Tongue (tissue), 2 donors: ENCODE results near the gene KRTAP1-5. TPM values are rescaled to one million over a fixed set of nuclear protein-coding genes. Genes with fewer than 3 reads are reported as not detected.
"Not testable (repeated sequence)": the region's sequence is repeated elsewhere in the genome, so short reads cannot be mapped to it uniquely, and the experiment has no call there.

Experiments
- DNase-seq: peaks from one replicate; pipeline ENCODE4 v3.0.0-alpha.2; 2015
- total RNA-seq: library from RNA; depleted of rRNA; stranded (reverse); fragments of >200 nt; gene quantifications from one replicate; pipeline ENCODE4 v1.2.3, GENCODE V29; 2014

The KRTAP1-5 gene, protein sequence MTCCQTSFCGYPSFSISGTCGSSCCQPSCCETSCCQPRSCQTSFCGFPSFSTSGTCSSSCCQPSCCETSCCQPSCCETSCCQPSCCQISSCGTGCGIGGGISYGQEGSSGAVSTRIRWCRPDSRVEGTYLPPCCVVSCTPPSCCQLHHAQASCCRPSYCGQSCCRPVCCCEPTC
- total RNA-seq, result not detected

DNA sequence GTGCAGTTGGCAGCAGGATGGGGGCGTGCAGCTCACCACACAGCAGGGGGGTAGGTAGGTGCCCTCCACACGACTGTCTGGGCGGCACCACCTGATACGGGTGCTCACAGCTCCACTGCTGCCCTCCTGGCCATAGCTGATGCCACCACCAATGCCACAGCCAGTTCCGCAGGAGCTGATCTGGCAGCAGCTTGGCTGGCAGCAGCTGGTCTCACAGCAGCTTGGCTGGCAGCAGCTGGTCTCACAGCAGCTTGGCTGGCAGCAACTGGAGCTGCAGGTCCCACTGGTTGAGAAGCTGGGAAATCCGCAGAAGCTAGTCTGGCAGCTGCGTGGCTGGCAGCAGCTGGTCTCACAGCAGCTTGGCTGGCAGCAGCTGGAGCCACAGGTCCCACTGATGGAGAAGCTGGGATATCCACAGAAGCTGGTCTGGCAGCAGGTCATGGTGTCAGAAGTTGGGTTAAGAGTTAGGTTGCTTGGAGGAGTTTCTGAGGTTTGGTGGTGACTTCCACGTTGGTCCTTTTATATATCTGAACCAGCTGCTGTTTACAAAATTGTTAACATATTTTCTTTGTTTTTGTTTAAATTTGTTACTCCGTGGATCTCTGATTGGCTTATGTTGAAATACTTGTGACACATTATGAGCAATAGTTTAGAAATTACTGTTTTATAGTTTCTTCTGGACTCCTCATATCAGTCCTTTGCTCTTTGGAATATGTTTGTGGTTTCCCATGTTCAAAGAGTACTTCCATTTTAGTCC, at the start of gene KRTAP1-5:
Gene KRTAP1-5, minus strand, starts transcription at position 494 of the 757 bp plus-strand sequence. Its CDS starts 53 bp downstream, at position 441.
- DNase-seq, result peak; percentile 77

- DNase-seq, result no peak
Measured at GRCh38 chr17:41076788-41077187, 49.8 kb upstream of the KRTAP1-5 start.

- DNase-seq, result no peak
Measured at GRCh38 chr17:41073676-41074075, 46.7 kb upstream of the KRTAP1-5 start.

- DNase-seq, result peak; percentile 66
Measured at GRCh38 chr17:41071606-41072360, 44.8 kb upstream of the KRTAP1-5 start.

- no peak for DNase-seq
Measured at GRCh38 chr17:41069031-41069430, 42.0 kb upstream of the KRTAP1-5 start.

GRCh38 chr17:41067281-41067680, 40.3 kb upstream of the KRTAP1-5 start:
- no peak for DNase-seq

DNA sequence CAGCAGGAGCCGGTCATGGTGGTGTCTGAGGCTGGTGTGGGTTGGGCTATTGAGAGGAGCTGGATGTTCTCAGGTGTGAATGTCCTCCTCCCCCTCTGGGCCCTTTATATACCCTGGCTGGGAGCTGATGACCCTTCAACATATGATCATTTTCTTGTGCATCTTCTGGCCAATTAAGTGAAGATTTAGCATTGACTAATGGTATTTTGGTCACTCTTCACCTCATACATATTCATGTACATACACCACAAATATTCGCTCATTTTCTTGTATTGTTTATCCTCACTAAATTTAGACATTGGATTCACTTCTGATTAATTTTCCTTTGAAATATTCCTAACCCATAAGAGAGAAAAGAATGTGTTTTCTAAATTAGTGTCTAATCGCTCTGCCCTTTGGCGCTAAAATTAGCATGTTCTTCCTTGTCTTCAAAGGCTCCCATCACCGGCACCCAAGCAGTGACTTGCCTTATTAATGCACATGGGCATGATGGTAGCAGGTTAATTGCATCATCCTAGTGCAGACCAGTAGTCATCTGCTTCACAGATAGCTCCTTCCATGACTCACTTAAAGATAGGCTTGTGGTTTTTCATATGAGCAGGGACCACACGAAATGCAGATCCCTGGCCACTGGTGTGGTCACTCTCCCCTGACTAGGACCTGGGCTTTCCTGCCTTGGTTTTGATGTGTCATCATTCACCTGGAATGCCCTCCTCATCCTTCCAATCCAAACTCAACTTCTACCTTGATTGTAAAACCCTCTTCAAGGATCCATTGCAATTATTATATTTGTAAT, 39.0 kb upstream of the KRTAP1-5 start, which contains the start of gene KRTAP2-4:
Gene KRTAP2-4, minus strand, starts transcription at position 51 of the 796 bp plus-strand sequence. Its CDS starts 34 bp downstream, at position 17.
- no peak for DNase-seq

DNA sequence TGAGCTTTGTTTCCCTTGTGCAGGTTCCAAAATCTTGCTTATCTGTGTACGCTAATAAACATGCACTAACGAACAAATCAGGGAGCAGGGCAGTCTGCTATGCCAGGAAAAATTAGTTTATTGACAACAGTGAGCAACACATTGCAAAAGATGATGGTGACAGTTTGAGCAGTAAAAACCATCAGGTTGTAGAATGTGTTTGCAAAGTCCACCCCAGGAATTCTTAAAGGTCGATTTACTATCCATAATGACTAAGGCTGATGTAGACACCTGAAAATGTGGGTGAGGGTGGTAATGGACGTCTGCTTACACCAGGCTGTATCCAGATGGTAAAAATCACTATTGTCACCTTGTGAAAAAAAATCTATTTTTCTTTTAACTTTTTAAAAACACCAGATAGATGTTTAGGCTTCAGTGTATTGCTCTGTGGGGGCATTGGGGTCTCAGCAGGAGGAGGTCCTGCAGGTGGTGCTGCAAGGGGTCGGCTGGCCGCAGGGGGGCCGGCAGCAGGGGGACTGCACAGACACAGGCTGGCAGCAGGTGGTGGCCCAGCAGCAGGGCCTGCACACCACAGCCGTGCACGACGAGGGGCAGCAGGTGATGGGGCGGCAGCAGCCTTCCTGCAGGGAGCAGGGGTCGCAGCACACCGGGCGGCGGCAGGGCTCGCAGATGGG, 38.1 kb upstream of the KRTAP1-5 start:
- not testable (repeated sequence) for DNase-seq

GRCh38 chr17:41064301-41064700, 37.3 kb upstream of the KRTAP1-5 start:
- DNase-seq, result no peak

DNA sequence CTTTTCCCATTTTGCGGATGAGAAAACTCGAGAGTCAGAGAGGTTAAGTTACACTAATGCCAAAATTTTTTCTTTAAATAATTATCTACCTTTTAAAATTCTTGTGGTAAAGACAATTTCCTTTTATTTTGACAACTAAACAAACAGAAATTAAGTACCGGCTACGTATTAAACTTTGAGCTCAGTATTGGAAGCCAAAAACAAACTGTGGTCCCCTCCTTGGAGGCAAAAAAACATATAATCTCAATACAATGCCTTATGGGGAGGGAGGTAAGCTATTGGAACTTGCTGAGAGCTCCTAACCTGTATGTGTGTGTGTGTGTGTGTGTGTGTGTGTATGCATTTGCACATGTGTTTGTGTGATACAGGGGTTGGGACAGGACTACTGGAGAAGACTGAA, 36.4 kb upstream of the KRTAP1-5 start:
- DNase-seq, result no peak

- no peak for DNase-seq
Measured at GRCh38 chr17:41061964-41062363, 35.0 kb upstream of the KRTAP1-5 start.

DNA sequence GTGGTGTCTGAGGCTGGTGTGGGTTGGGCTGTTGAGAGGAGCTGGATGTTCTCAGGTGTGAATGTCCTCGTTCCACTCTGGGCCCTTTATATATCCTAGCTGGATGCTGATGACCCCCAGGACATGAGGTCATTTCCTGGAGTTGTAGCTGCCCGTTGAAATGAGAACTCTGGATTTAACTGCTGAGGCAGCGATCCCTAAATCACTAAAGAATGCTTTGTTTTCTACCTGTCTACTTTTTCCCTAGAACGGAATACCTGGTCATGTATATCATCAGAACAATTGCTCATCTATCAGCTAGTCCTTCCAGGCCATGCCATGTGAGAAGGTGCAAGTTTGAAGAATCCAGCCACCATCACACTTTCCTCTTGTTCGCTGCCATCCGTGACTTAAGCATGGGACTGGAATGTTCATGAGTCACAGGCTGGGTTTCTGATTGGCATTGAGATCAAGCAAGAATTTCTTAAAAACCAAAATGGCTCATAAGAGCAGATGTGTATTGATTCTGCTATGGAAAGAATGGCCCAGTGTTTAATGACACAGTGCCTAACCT, 33.1 kb upstream of the KRTAP1-5 start, which contains the start of gene KRTAP2-3:
Gene KRTAP2-3, minus strand, starts transcription at position 63 of the 553 bp plus-strand sequence. CDS start 64 bp downstream, outside the sequence.
- DNase-seq, result no peak

DNA sequence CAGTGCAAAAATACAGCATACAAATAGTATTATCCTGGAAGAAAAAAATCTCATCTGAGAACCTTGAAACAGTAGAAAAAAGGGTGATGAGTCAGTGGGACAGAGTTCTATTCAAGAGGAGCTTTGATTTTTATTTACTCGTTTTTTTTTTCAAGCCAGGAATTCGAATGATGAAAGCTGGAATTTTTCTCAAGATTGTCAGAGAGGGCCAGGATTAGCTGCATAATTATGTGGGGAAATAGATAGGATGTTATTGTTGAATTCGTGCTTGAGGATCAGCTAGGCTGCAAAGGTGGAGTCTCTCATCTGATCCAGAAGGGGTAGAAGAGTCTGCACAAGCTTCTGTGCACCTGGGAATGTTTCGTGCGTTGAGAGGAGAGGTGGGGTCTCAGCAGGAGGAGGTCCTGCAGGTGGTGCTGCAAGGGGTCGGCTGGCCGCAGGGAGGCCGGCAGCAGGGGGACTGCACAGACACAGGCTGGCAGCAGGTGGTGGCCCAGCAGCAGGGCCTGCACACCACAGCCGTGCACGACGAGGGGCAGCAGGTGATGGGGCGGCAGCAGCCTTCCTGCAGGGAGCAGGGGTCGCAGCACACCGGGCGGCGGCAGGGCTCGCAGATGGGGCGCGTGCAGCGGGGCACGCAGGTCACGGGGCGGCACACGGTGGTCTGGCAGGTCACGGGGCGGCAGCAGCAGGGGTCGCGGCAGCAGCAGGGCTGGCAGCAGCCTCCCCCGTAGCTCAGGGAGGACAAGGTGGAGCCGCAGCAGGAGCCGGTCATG, 32.5 kb upstream of the KRTAP1-5 start:
- DNase-seq, result not testable (repeated sequence)

- no peak for DNase-seq
Measured at GRCh38 chr17:41058741-41059140, 31.7 kb upstream of the KRTAP1-5 start.

DNA sequence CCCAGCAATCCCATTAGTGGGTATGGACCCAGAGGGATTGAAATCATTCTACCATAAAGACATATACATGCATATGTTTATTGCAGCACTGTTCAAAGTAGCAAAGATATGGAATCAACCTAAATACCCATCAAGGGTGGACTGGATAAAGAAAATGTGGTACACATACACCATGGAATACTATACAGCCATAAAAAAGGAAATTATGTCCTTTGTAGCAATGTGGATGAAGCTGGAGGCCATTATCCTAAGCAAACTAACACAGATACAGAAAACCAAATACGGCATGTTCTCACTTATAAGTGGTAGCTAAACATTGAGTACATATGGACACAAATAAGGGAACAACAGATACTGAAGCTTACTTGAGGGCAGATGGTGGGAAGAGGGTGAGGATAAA, 30.5 kb upstream of the KRTAP1-5 start:
- DNase-seq, result no peak

GRCh38 chr17:41055130-41055529, 28.1 kb upstream of the KRTAP1-5 start, which contains the start of gene KRTAP2-2:
TSS of gene KRTAP2-2 (minus strand) at chr17:41055230. CDS start at chr17:41055211, 19 bp downstream.
- not testable (repeated sequence) for DNase-seq

DNA sequence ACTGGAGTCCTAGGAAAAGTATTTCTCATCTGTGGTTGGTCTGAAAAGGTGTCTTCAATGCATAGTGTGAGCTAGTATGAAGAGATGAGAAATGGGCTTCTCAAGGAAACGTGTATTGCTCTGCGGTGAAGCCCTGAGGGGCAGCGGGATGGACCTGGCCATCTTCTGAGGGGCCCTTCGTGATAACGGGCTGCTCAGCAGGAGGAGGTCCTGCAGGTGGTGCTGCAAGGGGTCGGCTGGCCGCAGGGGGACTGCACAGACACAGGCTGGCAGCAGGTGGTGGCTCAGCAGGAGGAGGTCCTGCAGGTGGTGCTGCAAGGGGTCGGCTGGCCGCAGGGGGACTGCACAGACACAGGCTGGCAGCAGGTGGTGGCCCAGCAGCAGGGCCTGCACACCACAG, 27.5 kb upstream of the KRTAP1-5 start:
- not testable (repeated sequence) for DNase-seq

- DNase-seq, result no peak
Measured at GRCh38 chr17:41054025-41054424, 27.0 kb upstream of the KRTAP1-5 start.

DNA sequence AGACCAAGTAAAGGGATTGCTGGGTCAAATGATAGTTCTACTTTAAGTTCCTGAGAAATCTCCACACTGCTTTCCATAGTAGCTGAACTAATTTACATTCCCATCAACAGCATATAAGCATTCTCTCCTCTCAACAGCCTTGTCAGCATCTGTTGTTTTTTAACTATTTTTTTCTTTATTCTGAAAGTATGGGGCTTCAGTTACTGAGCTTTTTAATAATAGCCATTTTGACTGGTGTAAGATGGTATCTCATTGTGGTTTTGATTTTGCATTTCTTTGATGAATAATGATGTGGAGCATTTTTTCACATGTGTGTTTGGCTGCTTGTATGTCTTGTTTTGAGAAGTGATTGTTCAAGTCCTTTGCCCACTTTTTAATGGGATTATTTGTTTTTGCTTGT, 25.6 kb upstream of the KRTAP1-5 start:
- DNase-seq, result no peak

- no peak for DNase-seq
Measured at GRCh38 chr17:41049110-41049509, 22.1 kb upstream of the KRTAP1-5 start.
